HepG2 (cell line): ENCODE results near the gene FGF19. TPM values are rescaled to one million over a fixed set of nuclear protein-coding genes. Genes with fewer than 3 reads are reported as not detected.
A peak's percentile ranks its signal among the peaks of the same experiment; 100 is the strongest.

Experiments used
- CREM ChIP-seq, 2 experiments: sonication (generic) in 1 of 2; formaldehyde crosslinking in 1 of 2; IDR thresholded peaks; 2 replicates each; pipeline versions ENCODE4 v1.4.0 to v1.6.1; 2016 to 2020; ENCODE audit warnings: antibody characterized with exemption in 1 of 2, mild to moderate bottlenecking in 1 of 2, missing genetic modification reagents in 1 of 2
- HMGA1 ChIP-seq: sonication (generic); formaldehyde crosslinking; conservative IDR thresholded peaks from 2 replicates; pipeline ENCODE4 v1.4.0; 2020; ENCODE audit warnings: missing genetic modification reagents
- HNRNPLL ChIP-seq: fragments of 200-400 bp; formaldehyde crosslinking; IDR thresholded peaks from 2 replicates; pipeline ENCODE4 v1.6.1; 2017; ENCODE audit warnings: mild to moderate bottlenecking, low read depth, low read length; ENCODE audit not compliant: poor library complexity, severe bottlenecking
- LCORL ChIP-seq, 2 experiments: fragments of 450-650 bp in 1 of 2; sonication (generic) in 1 of 2; formaldehyde crosslinking in 1 of 2; IDR thresholded peaks; 2 replicates each; pipeline versions ENCODE4 v1.5.0 to v1.6.1; 2017 to 2020; ENCODE audit warnings: antibody characterized with exemption in 1 of 2, missing genetic modification reagents in 1 of 2
- MED8 ChIP-seq: sonication (generic); formaldehyde crosslinking; IDR thresholded peaks from 2 replicates; pipeline ENCODE4 v1.8.1; 2023; ENCODE audit warnings: mild to moderate bottlenecking, missing genetic modification reagents; ENCODE audit not compliant: insufficient replicate concordance
- MTF2 ChIP-seq: sonication (generic); formaldehyde crosslinking; IDR thresholded peaks from 2 replicates; pipeline ENCODE4 v1.5.0; 2020; ENCODE audit warnings: missing genetic modification reagents, borderline replicate concordance
- NONO ChIP-seq, 2 experiments: fragments of 450-650 bp in 1 of 2; sonication (generic) in 1 of 2; formaldehyde crosslinking in 1 of 2; IDR thresholded peaks in 1 of 2; conservative IDR thresholded peaks in 1 of 2; 2 replicates each; pipeline versions ENCODE4 v1.6.1 to v1.8.0; 2017 to 2022; ENCODE audit warnings: mild to moderate bottlenecking in 1 of 2, missing genetic modification reagents in 1 of 2, moderate library complexity in 1 of 2
- NR2F6 ChIP-seq, 2 experiments: IDR thresholded peaks; 2 replicates each; pipeline ENCODE4 v1.6.1; 2016; ENCODE audit warnings: antibody characterized with exemption in 1 of 2, mild to moderate bottlenecking in 1 of 2
- ZIK1 ChIP-seq: sonication (generic); formaldehyde crosslinking; IDR thresholded peaks from 2 replicates; pipeline ENCODE4 v1.5.0; 2020; ENCODE audit warnings: mild to moderate bottlenecking, low read depth, missing genetic modification reagents, borderline replicate concordance
- ZNF335 ChIP-seq: sonication (generic); formaldehyde crosslinking; IDR thresholded peaks from 2 replicates; pipeline ENCODE4 v1.4.0; 2020; ENCODE audit warnings: missing genetic modification reagents
- ZNF414 ChIP-seq: sonication (generic); formaldehyde crosslinking; IDR thresholded peaks from 2 replicates; pipeline ENCODE4 v1.5.0; 2020; ENCODE audit warnings: missing genetic modification reagents
- ZNF557 ChIP-seq: sonication (generic); formaldehyde crosslinking; IDR thresholded peaks from 2 replicates; pipeline ENCODE4 v1.4.0; 2020; ENCODE audit warnings: missing genetic modification reagents
- polyA plus RNA-seq, 8 experiments: library from polyadenylated mRNA; depleted of rRNA in 3 of 8; stranded (reverse) in 7 of 8; unstranded in 1 of 8; fragments of >200 nt; fragmentation: Illumina TruSeq in 4 of 8; extraction: Trizol in 4 of 8; gene quantifications; 2 replicates each; pipeline versions ENCODE4 v1.2.1 to v1.2.3, GENCODE V29; 2011 to 2016; ENCODE audit warnings: low read depth in 4 of 8, missing spikeins in 1 of 8, mixed read lengths in 1 of 8; ENCODE audit not compliant: insufficient read depth in 1 of 8
- total RNA-seq, 5 experiments: library from RNA; depleted of rRNA; stranded (reverse); fragments of >200 nt; fragmentation: Illumina TruSeq; extraction: Trizol; gene quantifications; 2 replicates each; pipeline ENCODE4 v1.2.3, GENCODE V29; 2016; ENCODE audit warnings: low read depth in 1 of 5
- TF ChIP-seq, protein P1 (sequence below): sonication (generic); formaldehyde crosslinking; IDR thresholded peaks from 2 replicates; pipeline ENCODE4 v1.5.0; 2020; ENCODE audit warnings: mild to moderate bottlenecking, missing genetic modification reagents, borderline replicate concordance
- TF ChIP-seq, protein P2 (sequence below): fragments of 450-650 bp; IDR thresholded peaks from 2 replicates; pipeline ENCODE4 v1.6.1; 2016
- TF ChIP-seq, protein P3 (sequence below): sonication (generic); formaldehyde crosslinking; IDR thresholded peaks from 2 replicates; pipeline ENCODE4 v1.4.0; 2020; ENCODE audit warnings: mild to moderate bottlenecking, missing genetic modification reagents
- TF ChIP-seq, protein P4 (sequence below), 2 experiments: fragments of 450-650 bp in 1 of 2; sonication (generic) in 1 of 2; formaldehyde crosslinking; IDR thresholded peaks; 2 replicates each; pipeline versions ENCODE4 v1.5.0 to v1.8.0; 2020 to 2022; ENCODE audit warnings: mild to moderate bottlenecking in 1 of 2, missing genetic modification reagents in 1 of 2

Gene FGF19
- total and polyA plus RNA-seq, 2 of the 13 experiments (the other 11 are each of a cell fraction or from before 2014, with no cell fraction given) = 0.07 TPM; not detected in 1

- TF ChIP-seq NONO (IDR thresholded peaks at IDR 0.05) = no peak
- no peak for TF ChIP-seq NONO (CRISPR knock-in tag; conservative IDR thresholded peaks at IDR 0.05)
- TF ChIP-seq, protein P1, sequence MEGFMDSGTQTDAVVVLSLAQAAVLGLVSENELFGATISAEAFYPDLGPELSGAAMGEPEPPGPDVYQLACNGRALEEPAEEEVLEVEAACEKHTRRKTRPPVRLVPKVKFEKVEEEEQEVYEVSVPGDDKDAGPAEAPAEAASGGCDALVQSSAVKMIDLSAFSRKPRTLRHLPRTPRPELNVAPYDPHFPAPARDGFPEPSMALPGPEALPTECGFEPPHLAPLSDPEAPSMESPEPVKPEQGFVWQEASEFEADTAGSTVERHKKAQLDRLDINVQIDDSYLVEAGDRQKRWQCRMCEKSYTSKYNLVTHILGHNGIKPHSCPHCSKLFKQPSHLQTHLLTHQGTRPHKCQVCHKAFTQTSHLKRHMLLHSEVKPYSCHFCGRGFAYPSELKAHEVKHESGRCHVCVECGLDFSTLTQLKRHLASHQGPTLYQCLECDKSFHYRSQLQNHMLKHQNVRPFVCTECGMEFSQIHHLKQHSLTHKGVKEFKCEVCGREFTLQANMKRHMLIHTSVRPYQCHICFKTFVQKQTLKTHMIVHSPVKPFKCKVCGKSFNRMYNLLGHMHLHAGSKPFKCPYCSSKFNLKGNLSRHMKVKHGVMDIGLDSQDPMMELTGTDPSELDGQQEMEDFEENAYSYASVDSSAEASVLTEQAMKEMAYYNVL (CRISPR knock-in tag) = 0 out of 2 replicates have a peak, but pooled peaks have one; percentile 26
- TF ChIP-seq, protein P2, sequence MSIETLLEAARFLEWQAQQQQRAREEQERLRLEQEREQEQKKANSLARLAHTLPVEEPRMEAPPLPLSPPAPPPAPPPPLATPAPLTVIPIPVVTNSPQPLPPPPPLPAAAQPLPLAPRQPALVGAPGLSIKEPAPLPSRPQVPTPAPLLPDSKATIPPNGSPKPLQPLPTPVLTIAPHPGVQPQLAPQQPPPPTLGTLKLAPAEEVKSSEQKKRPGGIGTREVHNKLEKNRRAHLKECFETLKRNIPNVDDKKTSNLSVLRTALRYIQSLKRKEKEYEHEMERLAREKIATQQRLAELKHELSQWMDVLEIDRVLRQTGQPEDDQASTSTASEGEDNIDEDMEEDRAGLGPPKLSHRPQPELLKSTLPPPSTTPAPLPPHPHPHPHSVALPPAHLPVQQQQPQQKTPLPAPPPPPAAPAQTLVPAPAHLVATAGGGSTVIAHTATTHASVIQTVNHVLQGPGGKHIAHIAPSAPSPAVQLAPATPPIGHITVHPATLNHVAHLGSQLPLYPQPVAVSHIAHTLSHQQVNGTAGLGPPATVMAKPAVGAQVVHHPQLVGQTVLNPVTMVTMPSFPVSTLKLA = no peak
- no peak for TF ChIP-seq ZNF414 (CRISPR knock-in tag)
- no peak for TF ChIP-seq ZNF335 (CRISPR knock-in tag)
- 0 out of 2 replicates have a peak, but pooled peaks have one; percentile 14 for TF ChIP-seq ZNF557 (CRISPR knock-in tag)
- no peak for TF ChIP-seq ZIK1 (CRISPR knock-in tag)
- no peak for TF ChIP-seq HMGA1
- TF ChIP-seq CREM (IDR thresholded peaks at IDR 0.05) = peak; percentile 78
- no peak for TF ChIP-seq CREM (CRISPR knock-in tag; IDR thresholded peaks at IDR 0.05)
- peak; percentile 65 for TF ChIP-seq NR2F6 (IDR thresholded peaks at IDR 0.05)
- TF ChIP-seq NR2F6 (CRISPR knock-in tag; IDR thresholded peaks at IDR 0.05) = peak; percentile 50; the same call in 1 of the 2 replicates
- TF ChIP-seq, protein P3, sequence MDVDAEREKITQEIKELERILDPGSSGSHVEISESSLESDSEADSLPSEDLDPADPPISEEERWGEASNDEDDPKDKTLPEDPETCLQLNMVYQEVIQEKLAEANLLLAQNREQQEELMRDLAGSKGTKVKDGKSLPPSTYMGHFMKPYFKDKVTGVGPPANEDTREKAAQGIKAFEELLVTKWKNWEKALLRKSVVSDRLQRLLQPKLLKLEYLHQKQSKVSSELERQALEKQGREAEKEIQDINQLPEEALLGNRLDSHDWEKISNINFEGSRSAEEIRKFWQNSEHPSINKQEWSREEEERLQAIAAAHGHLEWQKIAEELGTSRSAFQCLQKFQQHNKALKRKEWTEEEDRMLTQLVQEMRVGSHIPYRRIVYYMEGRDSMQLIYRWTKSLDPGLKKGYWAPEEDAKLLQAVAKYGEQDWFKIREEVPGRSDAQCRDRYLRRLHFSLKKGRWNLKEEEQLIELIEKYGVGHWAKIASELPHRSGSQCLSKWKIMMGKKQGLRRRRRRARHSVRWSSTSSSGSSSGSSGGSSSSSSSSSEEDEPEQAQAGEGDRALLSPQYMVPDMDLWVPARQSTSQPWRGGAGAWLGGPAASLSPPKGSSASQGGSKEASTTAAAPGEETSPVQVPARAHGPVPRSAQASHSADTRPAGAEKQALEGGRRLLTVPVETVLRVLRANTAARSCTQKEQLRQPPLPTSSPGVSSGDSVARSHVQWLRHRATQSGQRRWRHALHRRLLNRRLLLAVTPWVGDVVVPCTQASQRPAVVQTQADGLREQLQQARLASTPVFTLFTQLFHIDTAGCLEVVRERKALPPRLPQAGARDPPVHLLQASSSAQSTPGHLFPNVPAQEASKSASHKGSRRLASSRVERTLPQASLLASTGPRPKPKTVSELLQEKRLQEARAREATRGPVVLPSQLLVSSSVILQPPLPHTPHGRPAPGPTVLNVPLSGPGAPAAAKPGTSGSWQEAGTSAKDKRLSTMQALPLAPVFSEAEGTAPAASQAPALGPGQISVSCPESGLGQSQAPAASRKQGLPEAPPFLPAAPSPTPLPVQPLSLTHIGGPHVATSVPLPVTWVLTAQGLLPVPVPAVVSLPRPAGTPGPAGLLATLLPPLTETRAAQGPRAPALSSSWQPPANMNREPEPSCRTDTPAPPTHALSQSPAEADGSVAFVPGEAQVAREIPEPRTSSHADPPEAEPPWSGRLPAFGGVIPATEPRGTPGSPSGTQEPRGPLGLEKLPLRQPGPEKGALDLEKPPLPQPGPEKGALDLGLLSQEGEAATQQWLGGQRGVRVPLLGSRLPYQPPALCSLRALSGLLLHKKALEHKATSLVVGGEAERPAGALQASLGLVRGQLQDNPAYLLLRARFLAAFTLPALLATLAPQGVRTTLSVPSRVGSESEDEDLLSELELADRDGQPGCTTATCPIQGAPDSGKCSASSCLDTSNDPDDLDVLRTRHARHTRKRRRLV (CRISPR knock-in tag) = no peak
- TF ChIP-seq, protein P4, sequence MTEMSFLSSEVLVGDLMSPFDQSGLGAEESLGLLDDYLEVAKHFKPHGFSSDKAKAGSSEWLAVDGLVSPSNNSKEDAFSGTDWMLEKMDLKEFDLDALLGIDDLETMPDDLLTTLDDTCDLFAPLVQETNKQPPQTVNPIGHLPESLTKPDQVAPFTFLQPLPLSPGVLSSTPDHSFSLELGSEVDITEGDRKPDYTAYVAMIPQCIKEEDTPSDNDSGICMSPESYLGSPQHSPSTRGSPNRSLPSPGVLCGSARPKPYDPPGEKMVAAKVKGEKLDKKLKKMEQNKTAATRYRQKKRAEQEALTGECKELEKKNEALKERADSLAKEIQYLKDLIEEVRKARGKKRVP (CRISPR knock-in tag; IDR thresholded peaks at IDR 0.05) = 0 out of 4 replicates have a peak, but pooled peaks of 1 of the 2 experiments have one; percentile 28
- TF ChIP-seq LCORL (IDR thresholded peaks at IDR 0.05) = no peak
- TF ChIP-seq LCORL (CRISPR knock-in tag; IDR thresholded peaks at IDR 0.05) = peak; percentile 96
- TF ChIP-seq MED8 (CRISPR knock-in tag) = peak; percentile 66
- TF ChIP-seq MTF2 (CRISPR knock-in tag) = no peak
- no peak for TF ChIP-seq HNRNPLL
These were observed 49.0 kb downstream of the FGF19 start (continued) for GRCh38 chr11:69654660-69655478.
